Measurements from ENCODE around the gene NUDT22.

NUDT22 gene

DNA sequence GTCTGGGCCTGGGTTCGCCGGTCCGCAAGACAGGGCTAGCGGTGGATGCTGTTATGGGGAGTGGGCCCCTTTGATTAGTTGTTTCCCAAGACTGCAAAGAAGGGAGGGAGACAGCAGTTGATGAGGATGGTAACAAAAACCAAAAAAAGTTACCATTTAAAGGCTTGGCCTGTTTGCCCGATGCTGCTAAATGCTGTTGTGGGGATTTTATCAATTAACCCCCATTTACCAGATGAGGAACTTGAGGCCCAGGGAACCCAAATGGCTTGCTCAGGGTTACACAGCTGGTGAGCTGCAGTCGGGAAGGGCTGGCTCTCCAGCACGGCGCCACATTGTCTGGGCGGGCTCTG lies 3.4 kb upstream of the NUDT22 start:
- TF ChIP-seq, protein P1, sequence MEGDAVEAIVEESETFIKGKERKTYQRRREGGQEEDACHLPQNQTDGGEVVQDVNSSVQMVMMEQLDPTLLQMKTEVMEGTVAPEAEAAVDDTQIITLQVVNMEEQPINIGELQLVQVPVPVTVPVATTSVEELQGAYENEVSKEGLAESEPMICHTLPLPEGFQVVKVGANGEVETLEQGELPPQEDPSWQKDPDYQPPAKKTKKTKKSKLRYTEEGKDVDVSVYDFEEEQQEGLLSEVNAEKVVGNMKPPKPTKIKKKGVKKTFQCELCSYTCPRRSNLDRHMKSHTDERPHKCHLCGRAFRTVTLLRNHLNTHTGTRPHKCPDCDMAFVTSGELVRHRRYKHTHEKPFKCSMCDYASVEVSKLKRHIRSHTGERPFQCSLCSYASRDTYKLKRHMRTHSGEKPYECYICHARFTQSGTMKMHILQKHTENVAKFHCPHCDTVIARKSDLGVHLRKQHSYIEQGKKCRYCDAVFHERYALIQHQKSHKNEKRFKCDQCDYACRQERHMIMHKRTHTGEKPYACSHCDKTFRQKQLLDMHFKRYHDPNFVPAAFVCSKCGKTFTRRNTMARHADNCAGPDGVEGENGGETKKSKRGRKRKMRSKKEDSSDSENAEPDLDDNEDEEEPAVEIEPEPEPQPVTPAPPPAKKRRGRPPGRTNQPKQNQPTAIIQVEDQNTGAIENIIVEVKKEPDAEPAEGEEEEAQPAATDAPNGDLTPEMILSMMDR (IDR thresholded peaks at IDR 0.05; ENCODE audit: low read length), result no peak
- no peak for TF ChIP-seq EZH2 (IDR thresholded peaks at IDR 0.05; ENCODE audit: borderline replicate concordance, low read length)
- Histone ChIP-seq H3K36me3 (ENCODE audit: insufficient read depth, low read length) (peaks cover 53% of the 10 kb centered on the region), H3K9me2 (ENCODE audit: low read depth, low read length) (no peaks in the 10 kb centered on the region), H3K9me3 (ENCODE audit: low read length) (no peaks in the 10 kb centered on the region), H3K4me1 (ENCODE audit: insufficient read depth, low read length, severe bottlenecking) (peaks cover 30% of the 10 kb centered on the region), H3K79me2 (ENCODE audit: insufficient read depth, low read length) (no peaks in the 10 kb centered on the region), H3K4me3 (ENCODE audit: low read depth, low read length, poor library complexity, severe bottlenecking) (no peak overlapping the region), H2AFZ (ENCODE audit: low read length) (no peak overlapping the region), H3K27ac (ENCODE audit: low read depth, low read length, poor library complexity, severe bottlenecking) (peak overlapping the region; percentile 5), H3K27me3 (ENCODE audit: insufficient read depth, low read length) (no peaks in the 10 kb centered on the region), H4K20me1 (ENCODE audit: insufficient read depth, low read length) (no peaks in the 10 kb centered on the region), H3K9ac (ENCODE audit: low read length) (no peak overlapping the region), H3F3A (ENCODE audit: insufficient read depth, low read length) (no peaks in the 10 kb centered on the region), H3K4me2 (ENCODE audit: low read length) (no peak overlapping the region)

DNA sequence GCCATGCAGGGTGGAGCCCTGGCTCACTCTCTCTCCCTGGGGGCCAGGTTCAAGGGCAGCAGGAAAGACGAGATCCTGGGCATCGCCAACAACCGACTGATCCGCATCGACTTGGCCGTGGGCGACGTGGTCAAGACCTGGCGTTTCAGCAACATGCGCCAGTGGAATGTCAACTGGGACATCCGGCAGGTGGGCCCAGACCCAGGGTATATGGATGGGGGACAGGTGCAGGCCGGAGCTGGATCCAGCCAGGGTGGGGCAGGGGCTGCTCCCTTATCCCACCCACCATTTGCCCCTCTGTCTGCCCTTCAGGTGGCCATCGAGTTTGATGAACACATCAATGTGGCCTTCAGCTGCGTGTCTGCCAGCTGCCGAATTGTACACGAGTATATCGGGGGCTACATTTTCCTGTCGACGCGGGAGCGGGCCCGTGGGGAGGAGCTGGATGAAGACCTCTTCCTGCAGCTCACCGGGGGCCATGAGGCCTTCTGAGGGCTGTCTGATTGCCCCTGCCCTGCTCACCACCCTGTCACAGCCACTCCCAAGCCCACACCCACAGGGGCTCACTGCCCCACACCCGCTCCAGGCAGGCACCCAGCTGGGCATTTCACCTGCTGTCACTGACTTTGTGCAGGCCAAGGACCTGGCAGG lies 2.9 kb upstream of the NUDT22 start:
- Histone ChIP-seq H3K9me3 (ENCODE audit: low read length) (no peaks in the 10 kb centered on the region), H4K20me1 (ENCODE audit: insufficient read depth, low read length) (no peaks in the 10 kb centered on the region), H3K27ac (ENCODE audit: low read depth, low read length, poor library complexity, severe bottlenecking) (peak overlapping the region; percentile 5), H2AFZ (ENCODE audit: low read length) (no peak overlapping the region), H3K9ac (ENCODE audit: low read length) (no peak overlapping the region), H3K4me3 (ENCODE audit: low read depth, low read length, poor library complexity, severe bottlenecking) (no peak overlapping the region), H3K9me2 (ENCODE audit: low read depth, low read length) (no peaks in the 10 kb centered on the region), H3K27me3 (ENCODE audit: insufficient read depth, low read length) (no peaks in the 10 kb centered on the region), H3K36me3 (ENCODE audit: insufficient read depth, low read length) (peaks cover 53% of the 10 kb centered on the region), H3K4me1 (ENCODE audit: insufficient read depth, low read length, severe bottlenecking) (peaks cover 31% of the 10 kb centered on the region), H3F3A (ENCODE audit: insufficient read depth, low read length) (no peaks in the 10 kb centered on the region), H3K4me2 (ENCODE audit: low read length) (no peak overlapping the region), H3K79me2 (ENCODE audit: insufficient read depth, low read length) (no peaks in the 10 kb centered on the region)
- TF ChIP-seq EZH2 (IDR thresholded peaks at IDR 0.05; ENCODE audit: borderline replicate concordance, low read length), result no peak
- TF ChIP-seq, protein P1 (IDR thresholded peaks at IDR 0.05; ENCODE audit: low read length), result no peak

DNA sequence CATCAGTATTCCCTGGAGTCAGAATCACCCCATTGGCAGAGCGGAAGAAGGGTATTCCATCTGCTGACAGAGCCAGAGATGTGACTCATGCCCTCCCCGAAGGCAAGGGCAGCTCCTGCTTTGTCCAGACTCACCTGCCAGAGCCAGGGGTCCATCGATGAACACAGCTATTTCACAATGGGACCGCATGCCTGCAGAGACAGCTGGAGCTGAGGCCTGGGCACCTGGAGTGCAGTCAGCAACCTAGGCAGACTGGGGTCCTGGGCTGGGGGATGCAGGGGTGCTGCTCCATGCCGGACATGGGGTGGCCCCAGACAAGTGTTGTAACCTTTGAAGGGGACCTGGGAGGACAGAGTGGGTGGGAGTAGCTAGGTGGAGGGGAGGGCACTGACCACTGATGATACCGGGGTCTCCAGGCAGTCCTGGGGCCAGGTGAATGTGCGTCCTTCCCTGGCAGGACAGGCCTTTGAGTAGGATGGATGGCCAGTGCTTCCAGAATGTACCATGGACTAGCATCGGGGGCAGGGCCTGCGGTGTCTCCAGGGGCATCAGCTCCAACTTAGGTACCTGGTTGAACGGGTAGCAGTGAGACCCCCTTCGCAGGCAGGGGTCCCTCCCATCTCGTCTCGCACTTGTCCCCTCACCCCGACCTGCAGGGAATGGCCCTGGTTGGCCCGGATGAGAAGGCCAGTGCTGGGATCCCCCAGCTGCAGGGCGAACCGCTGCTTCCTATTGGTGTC lies 1.8 kb upstream of the NUDT22 start:
- no peak overlapping the region for H2AFZ ChIP-seq (ENCODE audit: low read length)
- H3F3A ChIP-seq (ENCODE audit: insufficient read depth, low read length), result no peaks in the 10 kb centered on the region
- TF ChIP-seq, protein P1 (IDR thresholded peaks at IDR 0.05; ENCODE audit: low read length), result no peak
- TF ChIP-seq EZH2 (IDR thresholded peaks at IDR 0.05; ENCODE audit: borderline replicate concordance, low read length), result no peak
- no peaks in the 10 kb centered on the region for H3K27me3 ChIP-seq (ENCODE audit: insufficient read depth, low read length)
- peaks cover 41% of the 10 kb centered on the region for H3K36me3 ChIP-seq (ENCODE audit: insufficient read depth, low read length)
- H3K79me2 ChIP-seq (ENCODE audit: insufficient read depth, low read length), result no peaks in the 10 kb centered on the region
- peak overlapping the region; percentile 90 for H3K4me3 ChIP-seq (ENCODE audit: low read depth, low read length, poor library complexity, severe bottlenecking)
- no peaks in the 10 kb centered on the region for H4K20me1 ChIP-seq (ENCODE audit: insufficient read depth, low read length)
- no peaks in the 10 kb centered on the region for H3K9me2 ChIP-seq (ENCODE audit: low read depth, low read length)
- H3K4me1 ChIP-seq (ENCODE audit: insufficient read depth, low read length, severe bottlenecking), result peaks cover 36% of the 10 kb centered on the region
- H3K9ac ChIP-seq (ENCODE audit: low read length), result no peak overlapping the region; the same call in 1 of the 2 replicates
- peak overlapping the region; percentile 94; the same call in 1 of the 2 replicates for H3K4me2 ChIP-seq (ENCODE audit: low read length)
- peak overlapping the region; percentile 5 for H3K27ac ChIP-seq (ENCODE audit: low read depth, low read length, poor library complexity, severe bottlenecking)
- no peaks in the 10 kb centered on the region for H3K9me3 ChIP-seq (ENCODE audit: low read length)

All from OCI-LY1 (cell line).